Central memory CD8-positive, alpha-beta T cell (primary cell): ENCODE results near the gene URB2.
A peak's percentile ranks its signal among the peaks of the same experiment; 100 is the strongest.
"Not testable (repeated sequence)": the region's sequence is repeated elsewhere in the genome, so short reads cannot be mapped to it uniquely, and the experiment has no call there.

Experiments used
- ATAC-seq: fragments of 150-1000 bp; cut with Tn5 transposase; replicated peaks from 2 replicates; pipeline ENCODE4 v1.10.0; 2022; ENCODE audit warnings: mild to moderate bottlenecking, moderate FRiP score, moderate number of reproducible peaks; ENCODE audit not compliant: poor library complexity, severe bottlenecking; ENCODE audit errors: extremely low read depth
- DNase-seq, 2 donors: peaks; one replicate each; pipeline ENCODE4 v3.0.0; 2021; ENCODE audit warnings: low spot score in 2 of 2
- H3K27ac Mint-ChIP-seq: one replicate; pipeline ENCODE4 v1.8.0; 2022; ENCODE audit warnings: low read depth, mild to moderate bottlenecking, moderate library complexity, mixed read lengths
- H3K27me3 Mint-ChIP-seq: one replicate; pipeline ENCODE4 v1.8.0; 2022; ENCODE audit warnings: mixed read lengths
- H3K36me3 Mint-ChIP-seq: one replicate; pipeline ENCODE4 v1.8.0; 2022; ENCODE audit warnings: mild to moderate bottlenecking, moderate library complexity, mixed read lengths; ENCODE audit not compliant: insufficient read depth
- H3K4me1 Mint-ChIP-seq: one replicate; pipeline ENCODE4 v1.8.0; 2022; ENCODE audit warnings: mixed read lengths
- H3K4me3 Mint-ChIP-seq: one replicate; pipeline ENCODE4 v1.8.0; 2022; ENCODE audit warnings: mild to moderate bottlenecking, moderate library complexity, mixed read lengths
- H3K9me3 Mint-ChIP-seq: one replicate; pipeline ENCODE4 v1.8.0; 2022; ENCODE audit warnings: mixed read lengths

URB2 gene

DNA sequence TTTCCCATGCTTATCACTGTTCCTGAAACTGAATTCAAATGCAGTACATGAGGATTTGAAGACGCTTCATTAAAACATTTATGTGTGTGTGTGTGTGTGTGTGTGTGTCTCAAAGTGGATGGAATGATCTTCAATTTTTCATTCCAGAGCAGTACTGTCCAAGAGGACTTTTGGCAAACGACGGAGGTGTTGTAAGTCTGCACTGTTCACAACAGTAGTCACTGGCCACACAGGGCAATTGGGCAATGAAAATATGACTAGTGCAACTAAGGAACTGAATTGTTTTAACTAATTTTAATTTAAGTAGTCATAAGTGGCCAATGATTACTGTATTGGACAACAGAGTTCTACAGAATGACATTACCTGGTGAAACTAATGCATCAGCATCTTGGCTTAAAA lies 5.2 kb upstream of the URB2 start:
- peaks cover 7% of the 10 kb centered on the region for H3K36me3 Mint-ChIP-seq
- no peaks in the 10 kb centered on the region for H3K9me3 Mint-ChIP-seq
- no peak for DNase-seq
- no peak overlapping the region for H3K27ac Mint-ChIP-seq
- H3K27me3 Mint-ChIP-seq, result no peaks in the 10 kb centered on the region
- peaks cover 58% of the 10 kb centered on the region for H3K4me1 Mint-ChIP-seq
- H3K4me3 Mint-ChIP-seq, result no peak overlapping the region
- ATAC-seq, result no peak

GRCh38 chr1:229621663-229622062 lies 4.4 kb upstream of the URB2 start:
- no peak for ATAC-seq
- Mint-ChIP-seq H3K36me3 (peaks cover 10% of the 10 kb centered on the region), H3K27ac (no peak overlapping the region), H3K4me3 (no peak overlapping the region), H3K9me3 (no peaks in the 10 kb centered on the region), H3K27me3 (no peaks in the 10 kb centered on the region), H3K4me1 (peaks cover 63% of the 10 kb centered on the region)
- DNase-seq, result no peak

DNA sequence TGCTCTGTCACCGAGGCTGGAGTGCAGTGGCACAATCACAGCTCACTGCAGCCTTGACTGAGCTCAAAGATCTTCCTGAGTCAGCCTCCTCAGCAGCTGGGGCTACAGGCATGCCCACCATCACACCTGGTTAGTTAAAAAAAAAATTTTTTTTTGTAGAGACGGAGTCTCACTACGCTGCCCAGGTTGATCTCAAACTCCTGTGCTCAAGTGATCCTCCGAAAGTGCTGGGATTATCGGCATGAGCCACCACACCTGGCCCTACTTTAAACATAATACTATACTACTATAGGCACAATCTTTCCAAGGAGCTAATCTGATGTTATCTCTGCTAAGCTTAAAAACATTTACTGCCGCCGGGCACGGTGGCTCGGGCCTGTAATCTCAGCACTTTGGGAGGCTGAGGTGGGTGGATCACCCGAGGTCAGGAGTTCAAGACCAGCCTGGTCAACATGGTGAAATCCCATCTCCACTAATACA lies 3.4 kb upstream of the URB2 start:
- ATAC-seq, H3K4me3 Mint-ChIP-seq: not testable (repeated sequence)
- H3K4me1 Mint-ChIP-seq, result peaks cover 62% of the 10 kb centered on the region

DNA sequence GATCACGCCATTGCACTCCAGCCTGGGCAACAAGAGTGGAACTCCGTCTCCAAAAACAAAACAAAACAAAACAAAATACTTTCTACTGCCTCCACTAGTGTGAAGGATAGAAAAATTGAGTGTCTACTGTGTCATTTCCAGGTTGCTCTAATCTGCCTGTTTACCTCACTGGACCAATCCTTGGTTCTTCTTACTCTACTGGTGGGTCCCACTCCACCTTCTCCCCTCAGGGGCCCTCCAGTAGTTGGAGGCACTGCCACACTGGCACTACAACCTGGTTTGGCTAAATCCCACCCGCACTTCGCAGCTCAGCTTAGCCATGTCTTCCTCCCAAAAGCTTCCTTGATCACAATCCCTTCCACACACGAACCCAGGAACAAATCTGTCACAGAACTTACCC lies 2.8 kb upstream of the URB2 start:
- DNase-seq, result no peak
- peaks cover 59% of the 10 kb centered on the region for H3K4me1 Mint-ChIP-seq

More for the DNA sequence above, 3.4 kb upstream of the URB2 start:
- H3K27me3 Mint-ChIP-seq, H3K36me3 Mint-ChIP-seq, H3K27ac Mint-ChIP-seq, DNase-seq, H3K9me3 Mint-ChIP-seq: not testable (repeated sequence)

GRCh38 chr1:229623838-229624237 lies 2.2 kb upstream of the URB2 start:
- H3K4me3 Mint-ChIP-seq, result peak overlapping the region; percentile 99
- ATAC-seq, result no peak

More for the DNA sequence above, 2.8 kb upstream of the URB2 start:
- no peak for ATAC-seq
- H3K4me3 Mint-ChIP-seq, result no peak overlapping the region
- H3K36me3 Mint-ChIP-seq, result peaks cover 9% of the 10 kb centered on the region
- no peaks in the 10 kb centered on the region for H3K27me3 Mint-ChIP-seq
- no peaks in the 10 kb centered on the region for H3K9me3 Mint-ChIP-seq
- H3K27ac Mint-ChIP-seq, result peak overlapping the region; percentile 25

GRCh38 chr1:229624521-229625070 lies 1.5 kb upstream of the URB2 start:
- Mint-ChIP-seq H3K9me3 (no peaks in the 10 kb centered on the region), H3K27me3 (no peaks in the 10 kb centered on the region), H3K4me3 (peak overlapping the region; percentile 99), H3K27ac (peak overlapping the region; percentile 84), H3K36me3 (peaks cover 12% of the 10 kb centered on the region), H3K4me1 (peaks cover 61% of the 10 kb centered on the region)
- DNase-seq, result no peak
- ATAC-seq, result no peak

More at GRCh38 chr1:229623838-229624237, 2.2 kb upstream of the URB2 start:
- DNase-seq, result no peak
- Mint-ChIP-seq H3K9me3 (no peaks in the 10 kb centered on the region), H3K27ac (peak overlapping the region; percentile 25), H3K4me1 (peaks cover 65% of the 10 kb centered on the region), H3K27me3 (no peaks in the 10 kb centered on the region), H3K36me3 (peaks cover 10% of the 10 kb centered on the region)

- no peaks in the 10 kb centered on the region for H3K9me3 Mint-ChIP-seq
- peak; percentile 22 for ATAC-seq
- peak overlapping the region; percentile 84 for H3K27ac Mint-ChIP-seq
- DNase-seq, result no peak
- peaks cover 54% of the 10 kb centered on the region for H3K4me1 Mint-ChIP-seq
- peak overlapping the region; percentile 99 for H3K4me3 Mint-ChIP-seq
- H3K36me3 Mint-ChIP-seq, result peaks cover 12% of the 10 kb centered on the region
- H3K27me3 Mint-ChIP-seq, result no peaks in the 10 kb centered on the region
These were observed 754 bp upstream of the URB2 start for GRCh38 chr1:229625071-229625914.

- Mint-ChIP-seq H3K4me3 (peak overlapping the region; percentile 99), H3K27me3 (no peaks in the 10 kb centered on the region), H3K27ac (peak overlapping the region; percentile 96), H3K36me3 (peaks cover 12% of the 10 kb centered on the region), H3K4me1 (peaks cover 45% of the 10 kb centered on the region), H3K9me3 (no peaks in the 10 kb centered on the region)
- DNase-seq (no peak), ATAC-seq (no peak)
These were observed 956 bp downstream of the URB2 start for GRCh38 chr1:229627003-229627402.

- no peaks in the 10 kb centered on the region for H3K9me3 Mint-ChIP-seq
These were observed 3.2 kb downstream of the URB2 start for GRCh38 chr1:229629261-229629660.

GRCh38 chr1:229631148-229631547 lies 5.1 kb downstream of the URB2 start:
- Mint-ChIP-seq H3K27me3 (no peaks in the 10 kb centered on the region), H3K27ac (no peak overlapping the region), H3K36me3 (peaks cover 15% of the 10 kb centered on the region), H3K4me1 (peaks cover 21% of the 10 kb centered on the region), H3K4me3 (no peak overlapping the region), H3K9me3 (no peaks in the 10 kb centered on the region)
- DNase-seq (no peak), ATAC-seq (no peak)

More at GRCh38 chr1:229629261-229629660, 3.2 kb downstream of the URB2 start:
- DNase-seq (no peak), ATAC-seq (no peak)
- H3K4me1 Mint-ChIP-seq, result peaks cover 32% of the 10 kb centered on the region
- peaks cover 14% of the 10 kb centered on the region for H3K36me3 Mint-ChIP-seq
- H3K27ac Mint-ChIP-seq, result no peak overlapping the region
- no peaks in the 10 kb centered on the region for H3K27me3 Mint-ChIP-seq
- H3K4me3 Mint-ChIP-seq, result no peak overlapping the region

- no peaks in the 10 kb centered on the region for H3K27me3 Mint-ChIP-seq
- no peak overlapping the region for H3K4me3 Mint-ChIP-seq
- DNase-seq, result no peak
- no peaks in the 10 kb centered on the region for H3K9me3 Mint-ChIP-seq
- H3K4me1 Mint-ChIP-seq, result peaks cover 14% of the 10 kb centered on the region
- no peak for ATAC-seq
- peaks cover 13% of the 10 kb centered on the region for H3K36me3 Mint-ChIP-seq
- no peak overlapping the region for H3K27ac Mint-ChIP-seq
These were observed 5.9 kb downstream of the URB2 start for GRCh38 chr1:229631966-229632365.

DNA sequence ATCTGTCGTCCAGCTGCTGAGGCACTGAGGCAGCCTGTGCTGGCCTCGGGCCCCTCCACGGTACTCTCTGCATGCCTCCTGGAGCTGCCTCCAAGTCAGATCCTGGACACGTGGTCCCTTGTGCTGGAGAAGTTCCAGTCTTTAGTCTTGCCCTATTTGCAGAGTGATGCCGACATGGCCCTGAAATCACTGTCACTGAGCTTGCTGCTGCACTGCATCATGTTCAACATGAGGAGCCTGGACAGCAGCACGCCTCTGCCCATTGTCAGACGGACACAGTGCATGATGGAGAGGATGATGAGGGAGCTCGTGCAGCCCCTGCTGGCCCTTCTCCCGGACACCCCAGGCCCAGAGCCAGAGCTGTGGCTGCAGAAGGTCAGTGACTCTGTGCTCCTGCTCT lies 10.0 kb downstream of the URB2 start:
- ATAC-seq (no peak), DNase-seq (no peak)
- Mint-ChIP-seq H3K36me3 (peaks cover 18% of the 10 kb centered on the region), H3K4me1 (peaks cover 6% of the 10 kb centered on the region), H3K9me3 (no peaks in the 10 kb centered on the region), H3K4me3 (no peak overlapping the region), H3K27ac (no peak overlapping the region), H3K27me3 (no peaks in the 10 kb centered on the region)

DNA sequence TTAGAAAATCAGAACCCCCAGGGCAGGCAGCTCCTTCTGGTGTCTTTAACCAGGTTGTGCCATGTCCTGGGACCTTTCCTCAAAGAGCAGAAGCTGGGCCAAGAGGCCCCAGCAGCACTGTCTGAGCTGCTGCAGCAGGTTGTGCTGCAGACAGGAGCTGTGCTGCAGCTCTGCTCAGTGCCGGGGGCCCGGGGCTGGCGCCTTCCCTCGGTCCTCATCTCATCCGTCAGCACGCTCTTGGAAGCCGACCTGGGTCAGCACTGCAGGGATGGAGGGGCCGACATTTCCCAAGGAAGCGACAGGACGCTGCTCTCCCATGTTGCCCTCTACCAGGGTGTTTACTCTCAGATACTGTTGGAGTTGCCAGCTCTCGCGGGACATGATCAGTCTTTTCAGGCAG lies 11.7 kb downstream of the URB2 start:
- H3K4me3 Mint-ChIP-seq, result no peak overlapping the region
- H3K27ac Mint-ChIP-seq, result no peak overlapping the region
- no peaks in the 10 kb centered on the region for H3K9me3 Mint-ChIP-seq
- ATAC-seq (no peak), DNase-seq (no peak)
- peaks cover 18% of the 10 kb centered on the region for H3K36me3 Mint-ChIP-seq
- peaks cover 12% of the 10 kb centered on the region for H3K4me1 Mint-ChIP-seq
- no peaks in the 10 kb centered on the region for H3K27me3 Mint-ChIP-seq
